Right ventricle myocardium superior (tissue), 1 donor: ENCODE measurements around the gene N4BP2. TPM values are rescaled to one million over a fixed set of nuclear protein-coding genes. Genes with fewer than 3 reads are reported as not detected.
"Not testable (repeated sequence)": the region's sequence is repeated elsewhere in the genome, so short reads cannot be mapped to it uniquely, and the experiment has no call there.

Experiments used
- ATAC-seq: fragments of 200-7000 bp; cut with Tn5 transposase; one replicate; pipeline ENCODE4 v1.9.1; 2020; ENCODE audit warnings: mild to moderate bottlenecking; ENCODE audit not compliant: poor library complexity
- DNase-seq: peaks from one replicate; pipeline ENCODE4 v3.0.0-alpha.2; 2020
- intact Hi-C: fragments of 100-400 bp; cut with DNase I; formaldehyde crosslinking; loops from one replicate; pipeline ENCODE4 v1.11.2; 2022
- total RNA-seq: library from RNA; stranded (reverse); fragmentation: NEBNext Ultra II Directional; extraction: Animal tissue kit (Norgen Biotek cat#: 25700); gene quantifications from one replicate; pipeline ENCODE4 v1.2.1, GENCODE V29; 2021
- donor health status: DM: no; HTN: yes; CAD: no; lungs with severe emphysema.

Gene N4BP2
- total RNA-seq, 1 donor from 2014 or later = 3.9 TPM

GRCh38 chr4:40065010-40065409 lies 8.4 kb downstream of the N4BP2 start:
- DNase-seq (no peak), ATAC-seq (no peak)
- intact Hi-C loops = no loop called here

- ATAC-seq = no peak
- intact Hi-C loops = no loop called here
- no peak for DNase-seq
These were observed 10.0 kb downstream of the N4BP2 start for GRCh38 chr4:40066651-40067050.

- DNase-seq (no peak), ATAC-seq (no peak)
- intact Hi-C loops = no loop called here
These were observed 13.7 kb downstream of the N4BP2 start for GRCh38 chr4:40070387-40070786.

GRCh38 chr4:40086421-40086820 lies 29.8 kb downstream of the N4BP2 start:
- intact Hi-C loops = no loop called here
- ATAC-seq (no peak), DNase-seq (no peak)

- ATAC-seq = no peak
- no peak for DNase-seq
- intact Hi-C loops = no loop called here
These were observed 31.2 kb downstream of the N4BP2 start for GRCh38 chr4:40087799-40088366.

GRCh38 chr4:40093400-40093799 lies 36.8 kb downstream of the N4BP2 start:
- DNase-seq, intact Hi-C loops, ATAC-seq: not testable (repeated sequence)

- intact Hi-C loops = no loop called here
- DNase-seq = no peak
- ATAC-seq = no peak
These were observed 42.4 kb downstream of the N4BP2 start for GRCh38 chr4:40099010-40099409.

GRCh38 chr4:40107150-40107549 lies 50.5 kb downstream of the N4BP2 start:
- DNase-seq, intact Hi-C loops, ATAC-seq: not testable (repeated sequence)

- DNase-seq = no peak
- intact Hi-C loops = no loop called here
- no peak for ATAC-seq
These were observed 55.6 kb downstream of the N4BP2 start for GRCh38 chr4:40112027-40112792.

- ATAC-seq = no peak
- intact Hi-C loops = no loop called here
- no peak for DNase-seq
These were observed 57.6 kb downstream of the N4BP2 start for GRCh38 chr4:40114206-40114605.

- ATAC-seq (no peak), DNase-seq (no peak)
- intact Hi-C loops = no loop called here
These were observed 62.2 kb downstream of the N4BP2 start for GRCh38 chr4:40118861-40119260.

GRCh38 chr4:40119344-40119743 lies 62.7 kb downstream of the N4BP2 start:
- intact Hi-C loops = no loop called here
- no peak for ATAC-seq
- DNase-seq = no peak

GRCh38 chr4:40121515-40121914 lies 64.9 kb downstream of the N4BP2 start:
- intact Hi-C loops = no loop called here
- ATAC-seq (no peak), DNase-seq (no peak)

GRCh38 chr4:40122941-40123340 lies 66.3 kb downstream of the N4BP2 start:
- no peak for DNase-seq
- ATAC-seq = no peak
- intact Hi-C loops = no loop called here

GRCh38 chr4:40124690-40125089 lies 68.0 kb downstream of the N4BP2 start:
- intact Hi-C loops = no loop called here
- ATAC-seq (no peak), DNase-seq (no peak)

- no peak for ATAC-seq
- no peak for DNase-seq
- intact Hi-C loops = no loop called here
These were observed 73.9 kb downstream of the N4BP2 start for GRCh38 chr4:40130401-40131036.

- intact Hi-C loops = no loop called here
- DNase-seq = no peak
- ATAC-seq = no peak
These were observed 76.2 kb downstream of the N4BP2 start for GRCh38 chr4:40132816-40133215.

- intact Hi-C loops = no loop called here
- ATAC-seq = no peak
- no peak for DNase-seq
These were observed 77.7 kb downstream of the N4BP2 start for GRCh38 chr4:40134206-40134917.

GRCh38 chr4:40136202-40136601 lies 79.6 kb downstream of the N4BP2 start:
- ATAC-seq, intact Hi-C loops, DNase-seq: not testable (repeated sequence)
